Right ventricle myocardium superior (tissue), 1 donor: ENCODE data around the gene TNK2. TPM values are rescaled to one million over a fixed set of nuclear protein-coding genes. Genes with fewer than 3 reads are reported as not detected.
"Not testable (repeated sequence)": the region's sequence is repeated elsewhere in the genome, so short reads cannot be mapped to it uniquely, and the experiment has no call there.

Experiments used
- ATAC-seq: fragments of 200-7000 bp; cut with Tn5 transposase; one replicate; pipeline ENCODE4 v1.9.1; 2020; ENCODE audit warnings: mild to moderate bottlenecking; ENCODE audit not compliant: poor library complexity
- DNase-seq: peaks from one replicate; pipeline ENCODE4 v3.0.0-alpha.2; 2020
- intact Hi-C: fragments of 100-400 bp; cut with DNase I; formaldehyde crosslinking; loops from one replicate; pipeline ENCODE4 v1.11.2; 2022
- total RNA-seq: library from RNA; stranded (reverse); fragmentation: NEBNext Ultra II Directional; extraction: Animal tissue kit (Norgen Biotek cat#: 25700); gene quantifications from one replicate; pipeline ENCODE4 v1.2.1, GENCODE V29; 2021
- donor health status: DM: no; HTN: yes; CAD: no; lungs with severe emphysema.

TNK2 gene
- total RNA-seq, 1 donor from 2014 or later, result 26.7 TPM

GRCh38 chr3:195929452-195929851 lies 21.1 kb upstream of the TNK2 start:
- intact Hi-C loops, result no loop called here
- ATAC-seq, result no peak
- DNase-seq, result no peak

GRCh38 chr3:195921334-195921791 lies 13.0 kb upstream of the TNK2 start:
- intact Hi-C loops, result no loop called here
- no peak for DNase-seq

GRCh38 chr3:195918176-195918575 lies 9.8 kb upstream of the TNK2 start:
- ATAC-seq, result no peak
- DNase-seq, result no peak
- intact Hi-C loops, result no loop called here

More at GRCh38 chr3:195921334-195921791, 13.0 kb upstream of the TNK2 start:
- ATAC-seq, result no peak

- ATAC-seq (no peak), DNase-seq (no peak)
- intact Hi-C loops, result no loop called here
Observed at GRCh38 chr3:195916991-195917390, 8.6 kb upstream of the TNK2 start.

GRCh38 chr3:195916291-195916690 lies 7.9 kb upstream of the TNK2 start:
- intact Hi-C loops, result no loop called here
- ATAC-seq (no peak), DNase-seq (no peak)

GRCh38 chr3:195914648-195915473 lies 6.5 kb upstream of the TNK2 start:
- peak; percentile 95 for ATAC-seq
- DNase-seq, result peak; percentile 94
- intact Hi-C loops, result loop anchor here (5.0 kb wide), 1 partner anchor 53 kb away; no protein-coding TSS in a partner anchor

GRCh38 chr3:195914146-195914545 lies 5.8 kb upstream of the TNK2 start:
- intact Hi-C loops, result loop anchor here (5.0 kb wide), 1 partner anchor 52 kb away; no protein-coding TSS in a partner anchor
- DNase-seq, ATAC-seq: not testable (repeated sequence)

- intact Hi-C loops, result loop anchor here (5.0 kb wide), 1 partner anchor 51 kb away; no protein-coding TSS in a partner anchor
- ATAC-seq (no peak), DNase-seq (no peak)
Observed at GRCh38 chr3:195913382-195913781, 5.0 kb upstream of the TNK2 start.

- ATAC-seq (no peak), DNase-seq (no peak)
- intact Hi-C loops, result loop anchor here (5.0 kb wide), 1 partner anchor 50 kb away; no protein-coding TSS in a partner anchor
Observed at GRCh38 chr3:195911946-195912270, 3.6 kb upstream of the TNK2 start.

GRCh38 chr3:195911041-195911945 lies 2.9 kb upstream of the TNK2 start:
- intact Hi-C loops, result loop anchor here (5.0 kb wide), 1 partner anchor 49 kb away; no protein-coding TSS in a partner anchor
- ATAC-seq (no peak), DNase-seq (no peak)

GRCh38 chr3:195910499-195910845 lies 2.1 kb upstream of the TNK2 start:
- DNase-seq (no peak), ATAC-seq (no peak)
- intact Hi-C loops, result loop anchor here (5.0 kb wide), 1 partner anchor 48 kb away; no protein-coding TSS in a partner anchor

GRCh38 chr3:195909644-195910498 lies 1.5 kb upstream of the TNK2 start:
- peak; percentile 91 for DNase-seq
- peak; percentile 86 for ATAC-seq
- intact Hi-C loops, result loop anchor here (5.0 kb wide), 1 partner anchor 48 kb away; no protein-coding TSS in a partner anchor

- ATAC-seq (peak; percentile 16), DNase-seq (peak; percentile 49)
- intact Hi-C loops, result no loop called here
Observed at GRCh38 chr3:195908694-195909581, 587 bp upstream of the TNK2 start.

GRCh38 chr3:195907684-195907933 lies 742 bp downstream of the TNK2 start:
- DNase-seq, result no peak
- peak; percentile 1 for ATAC-seq
- intact Hi-C loops, result no loop called here

GRCh38 chr3:195906865-195907683 lies 1.3 kb downstream of the TNK2 start:
- peak; percentile 20 for ATAC-seq
- intact Hi-C loops, result no loop called here
- peak; percentile 57 for DNase-seq

- intact Hi-C loops, result no loop called here
- DNase-seq (peak; percentile 0), ATAC-seq (no peak)
Observed at GRCh38 chr3:195905970-195906864, 2.1 kb downstream of the TNK2 start.
